ENCODE results near the gene CAB39.

- TF ChIP-seq CTCF (IDR thresholded peaks at IDR 0.05 in 8 of 11, conservative IDR thresholded peaks at IDR 0.05 in 3 of 11) (no peak), POLR2A (IDR thresholded peaks at IDR 0.05) (no peak)
Measured at GRCh38 chr2:230674966-230675672, 37.5 kb upstream of the CAB39 start.

Data from spleen (tissue), 7 donors.